H1 (cell line): ENCODE results near the gene EFHC1. TPM values are rescaled to one million over a fixed set of nuclear protein-coding genes. Genes with fewer than 3 reads are reported as not detected.

ENCODE experiments used
- BACH1 ChIP-seq: IDR thresholded peaks from 2 replicates; pipeline ENCODE4 v1.6.1; 2012; ENCODE audit warnings: low read length, improper control_type of control experiment
- CREB1 ChIP-seq: IDR thresholded peaks from 2 replicates; pipeline ENCODE4 v1.6.1; 2012; ENCODE audit warnings: inconsistent platforms
- GABPA ChIP-seq: IDR thresholded peaks from 2 replicates; pipeline ENCODE4 v1.6.1; 2011; ENCODE audit warnings: mild to moderate bottlenecking, low read length, moderate library complexity, borderline replicate concordance; ENCODE audit not compliant: insufficient read depth
- NRF1 ChIP-seq: IDR thresholded peaks from 2 replicates; pipeline ENCODE4 v1.6.1; 2011; ENCODE audit warnings: mild to moderate bottlenecking, low read depth, low read length, improper control_type of control experiment
- RFX5 ChIP-seq: IDR thresholded peaks from 2 replicates; pipeline ENCODE4 v1.6.1; 2011; ENCODE audit warnings: low read depth, low read length, improper control_type of control experiment, borderline replicate concordance
- SIRT6 ChIP-seq: IDR thresholded peaks from one replicate; pipeline ENCODE4 v1.7.1; 2012; ENCODE audit warnings: low read length, inconsistent platforms
- polyA plus RNA-seq, 7 experiments: library from polyadenylated mRNA; depleted of rRNA in 3 of 7; stranded (reverse) in 5 of 7; unstranded in 2 of 7; fragments of >200 nt in 5 of 7; fragments of 200-250 nt in 2 of 7; gene quantifications; 1 replicate in 5 of 7; 2 replicates in 1 of 7; 4 replicates in 1 of 7; pipeline versions ENCODE4 v1.2.1 to v1.2.3, GENCODE V29; 2011 to 2013; ENCODE audit warnings: missing spikeins in 2 of 7, mixed read lengths in 2 of 7
- total RNA-seq: library from RNA; stranded (reverse); fragmentation: NEBNext Ultra II Directional; extraction: Animal tissue kit (Norgen Biotek cat#: 25700); gene quantifications from 2 replicates; pipeline ENCODE4 v1.2.1, GENCODE V29; 2021
- TF ChIP-seq, protein P1 (sequence below): IDR thresholded peaks from 2 replicates; pipeline ENCODE4 v1.6.1; 2012; ENCODE audit warnings: inconsistent platforms

The EFHC1 gene
- total and polyA plus RNA-seq, 2 of the 8 experiments (the other 6 are each of a cell fraction or from before 2014, with no cell fraction given), result 10.5 to 16.4 TPM

GRCh38 chr6:52538901-52539354, 118.8 kb downstream of the EFHC1 start (continued):
- TF ChIP-seq BACH1 (no peak), SIRT6 (no peak), NRF1 (no peak), RFX5 (no peak), CREB1 (no peak), GABPA (no peak)
- TF ChIP-seq, protein P1, sequence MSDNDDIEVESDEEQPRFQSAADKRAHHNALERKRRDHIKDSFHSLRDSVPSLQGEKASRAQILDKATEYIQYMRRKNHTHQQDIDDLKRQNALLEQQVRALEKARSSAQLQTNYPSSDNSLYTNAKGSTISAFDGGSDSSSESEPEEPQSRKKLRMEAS, result no peak
